A673 (cell line): Measurements from ENCODE around the gene ARSI. TPM values are rescaled to one million over a fixed set of nuclear protein-coding genes. Genes with fewer than 3 reads are reported as not detected.
"Not testable (repeated sequence)": the region's sequence is repeated elsewhere in the genome, so short reads cannot be mapped to it uniquely, and the experiment has no call there.

ENCODE experiments used
- BruUV-seq: library from RNA; stranded (reverse); fragments of 400-500 nt; replicated peaks from 2 replicates; lab custom pipeline; 2021; lab: Mats Ljungman, UMichigan
- CTCF ChIA-PET: fragments of 300-600 bp; sonication (Branson Sonifier 250); formaldehyde crosslinking; loops from one replicate; lab custom pipeline; 2022; ENCODE audit warnings: antibody characterized with exemption; lab: Charles Lee
- POLR2A ChIA-PET: fragments of 300-600 bp; sonication (Branson Sonifier 250); formaldehyde crosslinking; loops from one replicate; lab custom pipeline; 2022; ENCODE audit warnings: antibody characterized with exemption; ENCODE audit not compliant: low non-redundant PET; lab: Charles Lee
- DNase-seq: peaks from one replicate; pipeline ENCODE4 v3.0.0-alpha.2; 2015; ENCODE audit warnings: low spot score
- H3K27ac ChIP-seq: fragments of 200-600 bp; sonication (generic); 2 replicates; pipeline ENCODE4 v1.5.1; 2016; ENCODE audit warnings: mixed run types, low read depth, mild to moderate bottlenecking, mixed read lengths, antibody characterized with exemption, low read length; ENCODE audit not compliant: poor library complexity, severe bottlenecking
- H3K27me3 ChIP-seq: fragments of 200-600 bp; sonication (generic); replicated peaks from 2 replicates; pipeline ENCODE4 v1.6.1; 2017; ENCODE audit warnings: mixed run types, low read depth, mild to moderate bottlenecking, mixed read lengths, antibody characterized with exemption, low read length; ENCODE audit not compliant: insufficient read depth, poor library complexity
- H3K36me3 ChIP-seq: fragments of 200-600 bp; sonication (generic); 2 replicates; pipeline ENCODE4 v1.6.1; 2016; ENCODE audit warnings: mixed run types, mild to moderate bottlenecking, mixed read lengths, antibody characterized with exemption, low read length; ENCODE audit not compliant: insufficient read depth, poor library complexity, severe bottlenecking
- H3K4me1 ChIP-seq: fragments of 200-600 bp; sonication (generic); 2 replicates; pipeline ENCODE4 v1.6.1; 2017; ENCODE audit warnings: mixed run types, mild to moderate bottlenecking, mixed read lengths, antibody characterized with exemption, low read length; ENCODE audit not compliant: insufficient read depth, poor library complexity, severe bottlenecking
- H3K4me3 ChIP-seq: fragments of 200-600 bp; sonication (generic); 2 replicates; pipeline ENCODE4 v1.5.1; 2016; ENCODE audit warnings: low read depth, mixed run types, mild to moderate bottlenecking, mixed read lengths, low read length; ENCODE audit not compliant: poor library complexity, severe bottlenecking
- H3K9me3 ChIP-seq: fragments of 200-600 bp; sonication (generic); 2 replicates; pipeline ENCODE4 v1.6.1; 2016; ENCODE audit warnings: mixed run types, low read depth, mild to moderate bottlenecking, mixed read lengths, antibody characterized with exemption, low read length; ENCODE audit not compliant: poor library complexity, severe bottlenecking
- EZH2 ChIP-seq: fragments of 200-600 bp; sonication (generic); IDR thresholded peaks from 2 replicates; pipeline ENCODE4 v1.6.1; 2017; ENCODE audit warnings: borderline replicate concordance, low read depth, mild to moderate bottlenecking, mixed read lengths, antibody characterized with exemption, low read length; ENCODE audit not compliant: poor library complexity, severe bottlenecking
- intact Hi-C: fragments of 100-400 bp; cut with micrococcal nuclease; formaldehyde crosslinking; loops from one replicate; pipeline ENCODE4 v1.10.0; 2022; ENCODE audit not compliant: unreplicated experiment
- total RNA-seq: library from RNA; stranded (reverse); gene quantifications from 2 replicates; pipeline ENCODE4 v1.2.3, GENCODE V29; 2021
- TF ChIP-seq, protein P1 (sequence below): fragments of 300-800, 200-600 bp; sonication (generic); conservative IDR thresholded peaks from 2 replicates; pipeline ENCODE4 v1.5.1; 2017; ENCODE audit warnings: low read depth, mild to moderate bottlenecking, antibody characterized with exemption, low read length, moderate library complexity, mixed read lengths

ARSI gene
- total RNA-seq, 1 experiment from 2014 or later = 0.30 TPM

DNA sequence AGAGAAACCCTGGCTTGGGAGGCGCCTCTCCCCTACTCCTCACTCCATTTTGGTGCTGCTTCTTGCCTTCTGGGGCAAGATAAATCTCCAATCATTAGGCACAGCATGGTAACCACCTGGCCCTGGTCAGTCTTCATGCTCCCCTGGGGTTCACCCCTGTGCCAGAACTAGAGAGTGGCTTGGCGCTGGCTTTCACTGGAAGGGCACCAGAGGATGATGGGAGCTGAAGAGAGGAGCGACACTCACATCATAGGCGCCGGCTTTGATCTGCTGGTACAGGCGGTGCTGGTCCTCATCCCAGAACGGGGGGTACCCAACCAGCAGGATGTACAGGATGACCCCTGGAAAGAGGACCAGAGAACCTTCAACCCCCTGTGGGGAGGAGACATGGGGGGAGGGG is 51.2 kb downstream of the ARSI start:
- no peak overlapping the region for H3K4me3 ChIP-seq
- no TSS peak for BruUV-seq
- POLR2A ChIA-PET = interaction anchor here (0.6 to 0.7 kb wide), 2 partner anchors 179 to 234 kb away, joined by 6 read pairs; no protein-coding TSS in a partner anchor
- TF ChIP-seq, protein P1, sequence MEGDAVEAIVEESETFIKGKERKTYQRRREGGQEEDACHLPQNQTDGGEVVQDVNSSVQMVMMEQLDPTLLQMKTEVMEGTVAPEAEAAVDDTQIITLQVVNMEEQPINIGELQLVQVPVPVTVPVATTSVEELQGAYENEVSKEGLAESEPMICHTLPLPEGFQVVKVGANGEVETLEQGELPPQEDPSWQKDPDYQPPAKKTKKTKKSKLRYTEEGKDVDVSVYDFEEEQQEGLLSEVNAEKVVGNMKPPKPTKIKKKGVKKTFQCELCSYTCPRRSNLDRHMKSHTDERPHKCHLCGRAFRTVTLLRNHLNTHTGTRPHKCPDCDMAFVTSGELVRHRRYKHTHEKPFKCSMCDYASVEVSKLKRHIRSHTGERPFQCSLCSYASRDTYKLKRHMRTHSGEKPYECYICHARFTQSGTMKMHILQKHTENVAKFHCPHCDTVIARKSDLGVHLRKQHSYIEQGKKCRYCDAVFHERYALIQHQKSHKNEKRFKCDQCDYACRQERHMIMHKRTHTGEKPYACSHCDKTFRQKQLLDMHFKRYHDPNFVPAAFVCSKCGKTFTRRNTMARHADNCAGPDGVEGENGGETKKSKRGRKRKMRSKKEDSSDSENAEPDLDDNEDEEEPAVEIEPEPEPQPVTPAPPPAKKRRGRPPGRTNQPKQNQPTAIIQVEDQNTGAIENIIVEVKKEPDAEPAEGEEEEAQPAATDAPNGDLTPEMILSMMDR = no peak
- TF ChIP-seq EZH2 = no peak
- H3K36me3 ChIP-seq = no peaks in the 10 kb centered on the region
- H3K4me1 ChIP-seq = no peaks in the 10 kb centered on the region
- H3K27me3 ChIP-seq = no peaks in the 10 kb centered on the region
- H3K9me3 ChIP-seq = no peaks in the 10 kb centered on the region
- no peak overlapping the region for H3K27ac ChIP-seq
- CTCF ChIA-PET = no interaction called here
- no peak for DNase-seq
- intact Hi-C loops = no loop called here

DNA sequence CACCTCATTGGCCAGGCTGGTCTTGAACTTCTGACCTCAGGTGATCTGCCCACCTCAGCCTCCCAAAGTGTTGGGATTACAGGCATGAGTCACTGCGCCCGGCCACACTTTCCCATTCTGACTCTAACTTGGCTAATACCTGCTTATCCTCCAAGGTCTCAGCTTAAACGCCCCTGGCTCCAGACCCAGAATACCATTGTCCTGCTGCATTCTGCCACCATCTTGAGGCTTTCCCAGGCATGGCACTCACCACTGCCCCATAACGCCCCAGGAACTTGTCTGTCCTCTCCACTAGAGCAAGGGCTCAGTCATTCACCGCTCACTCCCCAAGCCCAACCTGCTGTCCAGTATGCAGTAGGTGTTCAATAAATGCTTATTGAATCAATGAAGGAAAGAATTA is 53.0 kb downstream of the ARSI start:
- Histone ChIP-seq H3K27me3 (no peaks in the 10 kb centered on the region), H3K27ac (no peak overlapping the region), H3K4me1 (no peaks in the 10 kb centered on the region), H3K9me3 (no peaks in the 10 kb centered on the region), H3K4me3 (no peak overlapping the region), H3K36me3 (no peaks in the 10 kb centered on the region)
- CTCF ChIA-PET = no interaction called here
- TF ChIP-seq EZH2 = no peak
- TF ChIP-seq, protein P1 = no peak
- no peak for DNase-seq
- intact Hi-C loops = no loop called here
- BruUV-seq = no TSS peak
- POLR2A ChIA-PET = no interaction called here

DNA sequence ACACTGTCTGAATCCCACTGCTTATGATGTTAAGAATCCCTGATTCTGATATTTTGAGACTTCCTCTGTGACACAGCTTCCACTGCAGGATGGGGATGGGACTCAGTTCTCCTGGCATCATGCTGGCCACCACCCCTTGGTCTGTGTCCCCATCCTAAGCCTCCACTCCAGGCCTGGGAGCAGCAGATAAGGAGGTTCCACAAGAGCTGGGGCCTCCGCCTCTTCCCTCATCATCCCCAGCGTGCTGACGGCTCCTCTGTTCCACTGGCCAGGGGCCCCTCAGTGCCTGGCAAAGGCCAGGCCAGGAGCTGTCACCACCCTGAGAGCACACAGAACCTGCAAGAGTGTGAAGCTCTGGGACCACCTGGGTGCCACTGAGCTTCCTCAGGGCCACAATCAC is 53.8 kb downstream of the ARSI start:
- Histone ChIP-seq H3K4me3 (no peak overlapping the region), H3K9me3 (no peaks in the 10 kb centered on the region), H3K36me3 (no peaks in the 10 kb centered on the region), H3K27me3 (no peaks in the 10 kb centered on the region), H3K4me1 (no peaks in the 10 kb centered on the region), H3K27ac (no peak overlapping the region)
- intact Hi-C loops = no loop called here
- CTCF ChIA-PET = no interaction called here
- DNase-seq = no peak
- BruUV-seq = no TSS peak
- POLR2A ChIA-PET = no interaction called here
- TF ChIP-seq, protein P1 = no peak
- TF ChIP-seq EZH2 = no peak

DNA sequence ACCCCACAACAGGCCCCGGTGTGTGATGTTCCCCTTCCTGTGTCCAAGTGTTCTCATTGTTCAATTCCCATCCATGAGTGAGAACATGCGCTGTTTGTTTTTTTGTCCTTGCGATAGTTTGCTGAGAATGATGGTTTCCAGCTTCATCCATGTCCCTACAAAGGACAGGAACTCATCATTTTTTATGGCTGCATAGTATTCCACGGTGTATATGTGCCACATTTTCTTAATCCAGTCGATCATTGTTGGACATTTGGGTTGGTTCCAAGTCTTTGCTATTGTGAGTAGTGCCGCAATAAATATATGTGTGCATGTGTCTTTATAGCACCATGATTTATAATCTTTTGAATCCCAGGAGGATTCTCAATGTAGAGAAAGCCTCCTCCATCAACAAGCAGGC is 54.2 kb downstream of the ARSI start:
- H3K27me3 ChIP-seq, H3K36me3 ChIP-seq, BruUV-seq, H3K27ac ChIP-seq, H3K9me3 ChIP-seq, POLR2A ChIA-PET, H3K4me1 ChIP-seq, intact Hi-C loops, H3K4me3 ChIP-seq, CTCF ChIA-PET, DNase-seq: not testable (repeated sequence)
